HUES64 (cell line): ENCODE measurements around the gene GRM1.
"Not testable (repeated sequence)": the region's sequence is repeated elsewhere in the genome, so short reads cannot be mapped to it uniquely, and the experiment has no call there.

ENCODE experiments used
- H3K27ac ChIP-seq: 2 replicates; pipeline ENCODE4 v1.7.0; 2013; ENCODE audit warnings: low read depth, low read length, inconsistent platforms
- H3K27me3 ChIP-seq: 2 replicates; pipeline ENCODE4 v1.6.1; 2013; ENCODE audit warnings: mild to moderate bottlenecking, low read length; ENCODE audit not compliant: insufficient read depth
- H3K36me3 ChIP-seq: 2 replicates; pipeline ENCODE4 v1.6.1; 2013; ENCODE audit warnings: mild to moderate bottlenecking, low read length; ENCODE audit not compliant: insufficient read depth
- H3K4me1 ChIP-seq: 2 replicates; pipeline ENCODE4 v1.6.1; 2013; ENCODE audit warnings: mild to moderate bottlenecking, low read length, moderate library complexity; ENCODE audit not compliant: insufficient read depth
- H3K4me3 ChIP-seq: 2 replicates; pipeline ENCODE4 v1.5.1; 2013; ENCODE audit warnings: mild to moderate bottlenecking, low read length, moderate library complexity
- H3K9ac ChIP-seq: 2 replicates; pipeline ENCODE4 v1.6.1; 2013; ENCODE audit warnings: mild to moderate bottlenecking, low read depth, low read length
- H3K9me3 ChIP-seq: 2 replicates; pipeline ENCODE4 v1.6.1; 2013; ENCODE audit warnings: low read depth, low read length; ENCODE audit not compliant: insufficient read depth
- WGBS: fragments of 150-250, 120-280 bp; methylation state at CpG from one replicate; pipeline ENCODE4 v1.1.7; 2013; ENCODE audit warnings: missing lambda C conversion rate; 5-methylcytosine and 5-hydroxymethylcytosine counted together

The GRM1 gene

DNA sequence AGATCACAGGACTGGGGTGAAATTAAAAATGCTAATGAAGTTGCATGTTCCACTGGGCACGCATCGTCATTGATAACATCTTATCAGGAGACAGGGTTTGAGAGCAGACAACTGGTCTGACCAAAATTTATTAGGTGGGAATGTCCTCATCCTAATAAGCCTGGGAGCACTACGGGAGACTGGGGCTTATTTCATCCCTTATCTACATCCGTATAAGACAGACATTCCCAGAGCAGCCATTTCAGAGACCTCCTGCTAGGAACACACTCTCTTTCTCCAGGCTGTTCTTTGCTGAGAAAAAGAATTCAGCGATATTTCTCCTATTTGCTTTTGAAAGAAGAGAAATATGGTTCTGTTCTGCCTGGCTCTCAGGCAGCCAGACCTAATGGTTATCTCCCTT is 214.8 kb downstream of the GRM1 start:
- not testable (repeated sequence) for H3K4me3 ChIP-seq, H3K36me3 ChIP-seq, H3K27ac ChIP-seq, H3K9me3 ChIP-seq, H3K9ac ChIP-seq, H3K4me1 ChIP-seq, H3K27me3 ChIP-seq
- WGBS: 94% methylated on average over 5 of the region's 5 CpGs

DNA sequence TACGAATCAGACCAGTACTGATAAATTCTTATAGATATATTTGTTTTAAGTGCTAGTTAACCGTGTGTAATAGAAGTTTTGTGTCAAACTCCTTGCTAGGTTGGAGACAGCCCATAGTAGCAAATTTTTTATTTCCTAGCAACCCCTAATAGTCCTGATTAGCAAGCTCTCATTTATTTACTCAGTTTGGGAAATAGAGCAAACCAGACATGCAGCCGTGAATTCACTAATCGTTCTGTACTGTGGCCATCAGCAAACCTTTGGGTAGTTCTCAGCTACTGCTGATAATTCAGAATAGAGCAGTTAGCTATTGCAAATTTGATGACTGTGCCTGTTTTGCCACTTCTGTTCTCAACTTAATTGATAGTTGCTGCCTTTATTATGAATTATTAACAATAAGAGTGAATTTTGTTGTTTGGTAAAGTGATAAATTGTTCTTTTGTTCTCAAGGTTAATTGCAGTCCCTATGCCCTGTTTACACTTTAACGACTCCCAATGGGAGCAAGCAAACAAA is 215.8 kb downstream of the GRM1 start:
- Histone ChIP-seq H3K4me1 (no peaks in the 10 kb centered on the region), H3K4me3 (no peak overlapping the region), H3K27me3 (no peaks in the 10 kb centered on the region), H3K27ac (no peak overlapping the region), H3K9me3 (0 out of 2 replicates have a peak, but pooled peaks cover 10% of the 10 kb centered on the region), H3K36me3 (no peaks in the 10 kb centered on the region), H3K9ac (no peak overlapping the region)
- 94% methylated on average over 4 of the region's 5 CpGs for WGBS

DNA sequence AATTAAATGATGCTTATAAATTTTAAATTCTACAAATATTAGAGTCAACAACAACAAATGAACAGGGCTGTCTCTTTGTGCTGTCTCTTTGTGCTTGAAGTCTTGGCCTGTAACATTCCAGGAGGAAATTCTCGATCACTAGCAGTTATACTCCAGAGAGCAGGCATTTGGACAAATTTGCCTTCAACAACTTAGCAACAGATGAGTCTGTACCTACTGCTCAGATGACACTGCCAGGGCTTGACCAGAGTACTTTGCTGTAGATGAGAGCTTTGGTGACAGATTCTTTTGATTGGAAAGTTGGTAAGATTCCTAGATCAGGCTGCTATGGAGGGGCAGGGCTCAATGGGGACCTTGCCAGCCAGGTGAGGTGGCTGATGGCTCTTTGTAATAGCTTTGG is 217.2 kb downstream of the GRM1 start:
- H3K27me3 ChIP-seq: no peaks in the 10 kb centered on the region
- 95% methylated on average over 1 of the region's 1 CpG for WGBS
- H3K36me3 ChIP-seq: no peaks in the 10 kb centered on the region

DNA sequence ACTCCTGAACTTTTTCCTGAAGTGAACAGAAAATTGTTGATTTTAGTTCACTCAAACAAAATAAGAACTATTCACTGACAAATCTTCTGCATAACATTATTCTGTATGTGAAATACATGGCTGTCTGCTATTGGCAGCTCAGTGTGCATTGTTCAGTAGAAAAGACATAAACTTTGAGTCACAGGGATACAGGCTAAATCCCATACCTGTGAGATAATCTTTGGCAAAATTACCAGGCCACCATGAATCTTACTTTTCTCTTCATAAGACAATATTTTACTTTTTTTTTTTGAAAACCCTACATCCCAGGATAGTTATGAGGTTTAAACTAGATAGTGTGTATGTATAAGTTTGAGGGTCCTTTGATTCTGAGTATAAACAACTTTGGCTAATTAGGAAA is 224.8 kb downstream of the GRM1 start:
- no peaks in the 10 kb centered on the region for H3K27me3 ChIP-seq

More for the DNA sequence above, 217.2 kb downstream of the GRM1 start:
- Histone ChIP-seq H3K9ac (no peak overlapping the region), H3K4me1 (no peaks in the 10 kb centered on the region), H3K27ac (no peak overlapping the region), H3K9me3 (0 out of 2 replicates have a peak, but pooled peaks cover 10% of the 10 kb centered on the region), H3K4me3 (no peak overlapping the region)

DNA sequence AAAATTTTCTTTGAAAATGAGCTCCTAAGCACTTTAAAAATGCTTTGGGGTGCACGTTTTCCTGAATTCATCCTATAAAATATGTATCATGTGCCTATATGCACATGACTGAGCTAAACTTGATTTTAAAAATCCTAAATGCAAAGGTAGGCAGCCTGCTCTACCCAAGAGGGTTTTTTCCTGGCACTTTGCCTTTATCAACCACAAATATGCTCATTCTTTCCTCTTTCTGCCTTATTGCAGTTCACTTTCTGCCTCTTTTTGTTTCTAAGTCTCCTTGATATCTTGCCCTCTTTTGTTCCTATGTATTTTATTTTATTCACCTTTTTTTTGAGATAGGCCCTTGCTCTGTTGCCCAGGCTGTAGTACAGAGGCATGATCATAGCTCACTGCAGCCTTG is 229.3 kb downstream of the GRM1 start:
- H3K4me1 ChIP-seq: peaks cover 9% of the 10 kb centered on the region; the same call in 1 of the 2 replicates
- H3K9ac ChIP-seq: no peak overlapping the region
- H3K36me3 ChIP-seq: no peaks in the 10 kb centered on the region
- H3K9me3 ChIP-seq: no peaks in the 10 kb centered on the region
- H3K27ac ChIP-seq: no peak overlapping the region
- WGBS: 79% methylated on average over 1 of the region's 1 CpG
- no peaks in the 10 kb centered on the region for H3K27me3 ChIP-seq
- H3K4me3 ChIP-seq: no peak overlapping the region

More for the DNA sequence above, 224.8 kb downstream of the GRM1 start:
- Histone ChIP-seq H3K4me3 (no peak overlapping the region), H3K4me1 (peaks cover 8% of the 10 kb centered on the region; the same call in 1 of the 2 replicates), H3K36me3 (no peaks in the 10 kb centered on the region), H3K9me3 (no peaks in the 10 kb centered on the region), H3K9ac (no peak overlapping the region), H3K27ac (no peak overlapping the region)

DNA sequence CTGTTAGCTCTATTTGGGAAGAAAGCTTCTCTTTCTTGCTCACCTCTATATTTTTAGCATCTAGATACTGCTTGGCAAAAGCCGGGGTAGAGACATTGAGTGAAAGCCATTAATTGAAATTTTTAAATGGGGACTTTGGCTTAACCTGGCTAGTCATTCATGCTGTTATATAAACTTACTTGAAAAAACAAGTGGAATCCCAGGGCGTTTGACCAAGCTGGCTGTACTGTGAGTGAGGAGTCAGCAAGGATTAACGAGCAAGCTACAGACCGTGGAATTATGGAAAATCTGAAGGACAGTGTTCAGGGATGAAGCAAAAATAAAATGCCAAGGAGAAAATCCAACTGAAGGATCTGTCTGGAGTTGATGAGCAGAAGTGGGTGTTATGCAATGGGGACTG is 232.0 kb downstream of the GRM1 start:
- WGBS: 92% methylated on average over 4 of the region's 4 CpGs
- no peak overlapping the region for H3K9ac ChIP-seq
- H3K36me3 ChIP-seq: no peaks in the 10 kb centered on the region
- no peak overlapping the region for H3K27ac ChIP-seq
- H3K4me1 ChIP-seq: peaks cover 9% of the 10 kb centered on the region; the same call in 1 of the 2 replicates
- H3K4me3 ChIP-seq: no peak overlapping the region
- no peaks in the 10 kb centered on the region for H3K27me3 ChIP-seq
- H3K9me3 ChIP-seq: no peaks in the 10 kb centered on the region

DNA sequence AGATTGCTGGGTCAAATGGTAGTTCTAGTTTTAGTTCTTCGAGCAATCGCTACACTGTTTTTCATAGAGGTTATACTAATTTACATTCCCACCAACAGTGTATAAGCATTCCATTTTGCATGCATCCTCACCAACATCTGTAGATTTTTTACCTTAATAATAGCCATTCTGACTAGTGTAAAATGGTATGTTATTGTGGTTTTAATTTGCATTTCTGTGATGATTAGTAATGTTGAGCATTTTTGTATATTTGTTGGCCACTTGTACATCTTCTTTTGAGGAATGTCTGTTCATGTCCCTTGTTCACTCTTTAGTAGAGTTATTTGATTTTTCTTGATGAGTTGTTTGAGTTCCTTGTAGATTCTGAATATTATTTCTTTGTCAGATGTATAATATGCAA is 236.2 kb downstream of the GRM1 start:
- Histone ChIP-seq H3K27me3 (no peaks in the 10 kb centered on the region), H3K9ac (no peak overlapping the region), H3K27ac (no peak overlapping the region), H3K9me3 (no peaks in the 10 kb centered on the region), H3K4me3 (no peak overlapping the region), H3K36me3 (no peaks in the 10 kb centered on the region), H3K4me1 (no peaks in the 10 kb centered on the region; the same call in 1 of the 2 replicates)
- 100% methylated on average over 2 of the region's 2 CpGs for WGBS

DNA sequence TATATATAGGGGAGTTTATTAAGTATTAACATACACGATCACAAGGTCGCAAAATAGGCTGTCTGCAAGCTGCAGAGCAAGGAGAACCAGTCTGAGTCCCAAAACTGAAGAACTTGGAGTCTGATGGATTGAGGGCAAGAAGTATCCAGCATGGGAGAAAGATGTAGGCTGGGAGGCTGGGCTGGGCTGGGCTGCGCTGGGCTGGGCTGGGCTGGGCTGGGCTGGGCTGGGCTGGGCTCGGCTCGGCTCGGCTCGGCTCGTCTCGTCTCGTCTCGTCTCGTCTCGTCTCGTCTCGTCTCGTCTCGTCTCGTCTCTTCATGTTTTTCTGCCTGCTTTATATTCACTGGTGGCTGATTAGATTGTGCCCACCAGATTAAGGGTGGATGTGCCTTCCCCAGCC is 238.6 kb downstream of the GRM1 start:
- Histone ChIP-seq H3K27me3 (no peaks in the 10 kb centered on the region), H3K9ac (no peak overlapping the region), H3K27ac (no peak overlapping the region), H3K36me3 (no peaks in the 10 kb centered on the region), H3K4me1 (no peaks in the 10 kb centered on the region; the same call in 1 of the 2 replicates), H3K4me3 (no peak overlapping the region), H3K9me3 (no peaks in the 10 kb centered on the region)
- 93% methylated on average over 7 of the region's 18 CpGs for WGBS

DNA sequence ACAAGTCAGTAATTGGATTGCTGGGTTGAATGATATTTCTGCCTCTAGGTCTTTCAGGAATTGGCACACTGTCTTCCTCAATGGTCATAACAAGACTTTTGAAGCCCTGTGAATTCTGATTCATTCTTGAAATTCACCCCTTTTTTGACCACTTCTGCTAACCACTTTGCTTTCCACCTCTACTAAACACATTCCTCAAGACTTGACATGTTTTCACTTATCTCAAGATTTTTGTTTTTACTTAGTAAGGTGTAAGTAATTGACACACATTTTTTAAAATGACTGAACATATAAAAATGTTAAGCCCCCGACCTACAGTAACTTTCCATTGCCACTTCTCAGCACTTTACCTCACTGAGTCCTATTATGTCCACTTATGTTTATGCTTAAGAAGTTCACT is 239.1 kb downstream of the GRM1 start:
- Histone ChIP-seq H3K27ac (no peak overlapping the region), H3K36me3 (no peaks in the 10 kb centered on the region), H3K9ac (no peak overlapping the region), H3K9me3 (no peaks in the 10 kb centered on the region), H3K4me3 (no peak overlapping the region), H3K27me3 (no peaks in the 10 kb centered on the region), H3K4me1 (no peaks in the 10 kb centered on the region; the same call in 1 of the 2 replicates)
- 90% methylated on average over 1 of the region's 1 CpG for WGBS

DNA sequence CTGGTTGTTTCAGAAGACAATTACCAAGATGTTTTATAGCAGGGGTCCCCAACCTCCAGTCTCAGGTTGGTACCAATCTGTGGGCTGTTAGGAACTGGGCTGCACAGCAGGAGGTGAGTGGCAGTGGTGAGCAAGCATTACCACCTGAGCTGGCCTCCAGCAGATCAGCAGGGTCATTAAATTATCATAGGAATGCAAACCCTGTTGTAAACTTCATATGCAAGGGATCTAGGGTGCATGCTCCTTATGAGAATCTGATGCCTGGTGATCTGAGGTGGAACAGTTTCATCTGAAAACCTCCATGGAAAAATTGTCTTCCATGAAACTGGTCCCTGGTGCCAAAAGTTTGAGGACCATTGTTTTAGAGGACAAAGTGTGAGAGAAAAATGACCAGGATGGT is 240.6 kb downstream of the GRM1 start:
- Histone ChIP-seq H3K9me3 (no peaks in the 10 kb centered on the region), H3K4me3 (no peak overlapping the region), H3K4me1 (no peaks in the 10 kb centered on the region; the same call in 1 of the 2 replicates), H3K36me3 (no peaks in the 10 kb centered on the region), H3K27me3 (no peaks in the 10 kb centered on the region), H3K9ac (no peak overlapping the region), H3K27ac (no peak overlapping the region)

DNA sequence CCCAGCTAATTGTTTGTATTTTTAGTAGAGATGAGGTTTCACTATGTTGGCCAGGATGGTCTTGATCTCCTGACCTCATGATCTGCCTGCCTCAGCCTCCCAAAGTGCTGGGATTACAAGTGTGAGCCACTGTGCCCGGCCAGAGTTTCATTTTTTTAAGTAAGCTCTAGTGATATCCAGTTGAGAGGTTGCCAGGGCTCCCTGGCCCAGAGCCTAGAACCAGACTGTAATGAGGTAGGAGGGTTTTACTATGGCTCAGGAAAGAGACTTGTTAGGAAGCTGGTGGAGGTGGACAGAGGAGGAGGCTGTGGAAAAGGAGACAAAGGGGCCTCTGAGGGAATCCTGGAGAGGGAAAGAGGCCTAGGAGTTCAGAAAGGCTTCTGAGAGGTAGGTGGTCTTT is 242.3 kb downstream of the GRM1 start:
- not testable (repeated sequence) for H3K4me1 ChIP-seq, H3K27ac ChIP-seq, H3K9me3 ChIP-seq, H3K27me3 ChIP-seq, H3K4me3 ChIP-seq, H3K36me3 ChIP-seq, H3K9ac ChIP-seq
- WGBS: 94% methylated on average over 1 of the region's 1 CpG

DNA sequence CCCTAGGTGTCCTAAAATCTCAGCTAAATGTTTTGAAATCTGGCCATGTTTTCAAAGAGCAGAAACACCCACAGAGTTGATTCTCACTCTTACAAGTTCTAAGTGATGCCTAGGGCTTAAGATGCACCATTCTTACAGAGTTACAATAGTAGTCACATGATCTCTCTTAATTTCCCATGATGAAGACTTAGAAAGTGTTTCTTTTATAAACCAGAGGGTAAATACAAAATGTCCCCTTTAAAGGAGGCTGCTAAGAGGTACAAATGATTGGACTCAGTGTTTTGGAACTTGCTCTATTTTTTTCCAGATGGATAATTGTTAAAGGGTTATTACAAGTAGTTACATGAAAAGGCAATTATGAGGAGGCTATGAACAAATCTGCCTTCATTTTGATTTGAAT is 244.6 kb downstream of the GRM1 start:
- Histone ChIP-seq H3K9ac (no peak overlapping the region), H3K27ac (no peak overlapping the region), H3K36me3 (no peaks in the 10 kb centered on the region), H3K4me1 (no peaks in the 10 kb centered on the region; the same call in 1 of the 2 replicates), H3K27me3 (no peaks in the 10 kb centered on the region), H3K9me3 (no peaks in the 10 kb centered on the region), H3K4me3 (no peak overlapping the region)
